CD4-positive, alpha-beta T cell treated with Interferon alpha-2 for 1 hour (primary cell): ENCODE results near the gene PRDM16.

Source experiments
- DNase-seq, 2 donors: peaks; one replicate each; pipeline ENCODE4 v3.0.0-alpha.2; 2020 to 2022

Gene PRDM16

GRCh38 chr1:3192361-3192760 is 123.4 kb downstream of the PRDM16 start:
- no peak for DNase-seq

GRCh38 chr1:3192825-3193224 is 123.8 kb downstream of the PRDM16 start:
- DNase-seq, result no peak

- no peak for DNase-seq
Observed at GRCh38 chr1:3193811-3194210, 124.8 kb downstream of the PRDM16 start.

- no peak for DNase-seq
Observed at GRCh38 chr1:3194760-3195479, 125.9 kb downstream of the PRDM16 start.

- no peak for DNase-seq
Observed at GRCh38 chr1:3195480-3195815, 126.4 kb downstream of the PRDM16 start.

GRCh38 chr1:3195966-3196515 is 127.0 kb downstream of the PRDM16 start:
- no peak for DNase-seq

- DNase-seq, result no peak
Observed at GRCh38 chr1:3196577-3197245, 127.7 kb downstream of the PRDM16 start.

GRCh38 chr1:3197781-3198316 is 128.8 kb downstream of the PRDM16 start:
- DNase-seq, result no peak

GRCh38 chr1:3198371-3199271 is 129.6 kb downstream of the PRDM16 start:
- no peak for DNase-seq

GRCh38 chr1:3204725-3205124 is 135.7 kb downstream of the PRDM16 start:
- DNase-seq, result no peak

GRCh38 chr1:3205815-3206214 is 136.8 kb downstream of the PRDM16 start:
- DNase-seq, result no peak

- DNase-seq, result no peak
Observed at GRCh38 chr1:3206696-3207095, 137.7 kb downstream of the PRDM16 start.

- no peak for DNase-seq
Observed at GRCh38 chr1:3207217-3207848, 138.3 kb downstream of the PRDM16 start.

- no peak for DNase-seq
Observed at GRCh38 chr1:3208819-3209200, 139.8 kb downstream of the PRDM16 start.

- DNase-seq, result no peak
Observed at GRCh38 chr1:3209201-3209600, 140.2 kb downstream of the PRDM16 start.

GRCh38 chr1:3211582-3212375 is 142.8 kb downstream of the PRDM16 start:
- DNase-seq, result no peak

GRCh38 chr1:3212453-3213355 is 143.7 kb downstream of the PRDM16 start:
- DNase-seq, result no peak

- DNase-seq, result no peak
Observed at GRCh38 chr1:3213730-3214129, 144.7 kb downstream of the PRDM16 start.

- no peak for DNase-seq
Observed at GRCh38 chr1:3215198-3216014, 146.4 kb downstream of the PRDM16 start.

- DNase-seq, result no peak
Observed at GRCh38 chr1:3216015-3216391, 147.0 kb downstream of the PRDM16 start.
